KMS-11 (cell line): ENCODE measurements around the gene ASB14.

Experiments
- H2AFZ ChIP-seq: fragments of 200-600 bp; sonication (generic); 2 replicates; pipeline ENCODE4 v1.6.1; 2016; ENCODE audit warnings: antibody characterized with exemption, mixed run types, low read depth
- H3K27ac ChIP-seq: fragments of 200-600 bp; sonication (generic); 2 replicates; pipeline ENCODE4 v1.6.1; 2016; ENCODE audit warnings: mild to moderate bottlenecking, mixed run types
- H3K27me3 ChIP-seq: fragments of 200-600 bp; sonication (generic); 2 replicates; pipeline ENCODE4 v1.6.1; 2017; ENCODE audit warnings: mild to moderate bottlenecking, low read depth, mixed run types, moderate library complexity; ENCODE audit not compliant: insufficient read depth
- H3K36me3 ChIP-seq: fragments of 200-600 bp; sonication (generic); 2 replicates; pipeline ENCODE4 v1.6.1; 2017; ENCODE audit warnings: mild to moderate bottlenecking, mixed run types; ENCODE audit not compliant: insufficient read depth
- H3K4me1 ChIP-seq: fragments of 200-600 bp; sonication (generic); 2 replicates; pipeline ENCODE4 v1.6.1; 2016; ENCODE audit warnings: mild to moderate bottlenecking, low read depth, mixed run types; ENCODE audit not compliant: poor library complexity, severe bottlenecking
- H3K4me2 ChIP-seq: fragments of 200-600 bp; sonication (generic); 2 replicates; pipeline ENCODE4 v1.7.0; 2016; ENCODE audit warnings: mild to moderate bottlenecking, mixed run types
- H3K4me3 ChIP-seq: fragments of 200-600 bp; sonication (generic); IDR thresholded peaks from 2 replicates; pipeline ENCODE4 v1.6.1; 2017; ENCODE audit warnings: low read depth, low read length, mixed read lengths; ENCODE audit not compliant: insufficient read depth
- H3K79me2 ChIP-seq: fragments of 200-600 bp; sonication (generic); 2 replicates; pipeline ENCODE4 v1.6.1; 2016; ENCODE audit warnings: low read depth, mixed run types; ENCODE audit not compliant: insufficient read depth
- H3K9ac ChIP-seq: fragments of 200-600 bp; sonication (generic); 2 replicates; pipeline ENCODE4 v1.6.1; 2016; ENCODE audit warnings: mild to moderate bottlenecking, mixed run types
- H4K20me1 ChIP-seq: fragments of 200-600 bp; sonication (generic); 2 replicates; pipeline ENCODE4 v1.6.1; 2016; ENCODE audit warnings: mild to moderate bottlenecking, mixed run types; ENCODE audit not compliant: insufficient read depth
- TF ChIP-seq, protein P1 (sequence below): fragments of 200-600 bp; sonication (generic); conservative IDR thresholded peaks from 2 replicates; pipeline ENCODE4 v1.6.1; 2017; ENCODE audit warnings: low read depth, mild to moderate bottlenecking, antibody characterized with exemption, low read length, moderate library complexity, mixed read lengths

ASB14 gene

DNA sequence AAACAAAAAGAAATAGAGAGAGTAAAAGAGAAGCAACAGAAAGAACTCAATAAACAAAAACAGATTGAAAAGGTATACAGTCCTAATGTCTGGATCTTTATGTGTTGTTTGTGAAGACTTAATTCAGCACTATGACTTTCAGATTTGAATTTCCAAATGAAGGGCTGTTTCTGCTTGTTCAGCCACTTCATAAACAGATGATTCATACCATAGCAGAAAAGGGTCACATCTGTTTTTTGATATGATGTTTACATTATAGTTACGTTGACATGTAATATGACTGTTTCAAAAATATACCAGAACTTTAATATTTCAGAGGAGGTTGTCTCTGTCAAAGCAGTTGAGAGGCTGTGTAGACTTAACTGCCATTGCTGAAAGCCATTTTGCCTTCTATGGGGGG, 24.1 kb downstream of the ASB14 start:
- Histone ChIP-seq H3K4me3 (no peak overlapping the region), H3K27me3 (no peaks in the 10 kb centered on the region), H3K79me2 (no peaks in the 10 kb centered on the region), H3K4me2 (no peak overlapping the region), H3K36me3 (no peaks in the 10 kb centered on the region), H2AFZ (no peak overlapping the region), H3K27ac (no peak overlapping the region), H3K9ac (no peak overlapping the region), H3K4me1 (no peaks in the 10 kb centered on the region), H4K20me1 (no peaks in the 10 kb centered on the region)
- TF ChIP-seq, protein P1, sequence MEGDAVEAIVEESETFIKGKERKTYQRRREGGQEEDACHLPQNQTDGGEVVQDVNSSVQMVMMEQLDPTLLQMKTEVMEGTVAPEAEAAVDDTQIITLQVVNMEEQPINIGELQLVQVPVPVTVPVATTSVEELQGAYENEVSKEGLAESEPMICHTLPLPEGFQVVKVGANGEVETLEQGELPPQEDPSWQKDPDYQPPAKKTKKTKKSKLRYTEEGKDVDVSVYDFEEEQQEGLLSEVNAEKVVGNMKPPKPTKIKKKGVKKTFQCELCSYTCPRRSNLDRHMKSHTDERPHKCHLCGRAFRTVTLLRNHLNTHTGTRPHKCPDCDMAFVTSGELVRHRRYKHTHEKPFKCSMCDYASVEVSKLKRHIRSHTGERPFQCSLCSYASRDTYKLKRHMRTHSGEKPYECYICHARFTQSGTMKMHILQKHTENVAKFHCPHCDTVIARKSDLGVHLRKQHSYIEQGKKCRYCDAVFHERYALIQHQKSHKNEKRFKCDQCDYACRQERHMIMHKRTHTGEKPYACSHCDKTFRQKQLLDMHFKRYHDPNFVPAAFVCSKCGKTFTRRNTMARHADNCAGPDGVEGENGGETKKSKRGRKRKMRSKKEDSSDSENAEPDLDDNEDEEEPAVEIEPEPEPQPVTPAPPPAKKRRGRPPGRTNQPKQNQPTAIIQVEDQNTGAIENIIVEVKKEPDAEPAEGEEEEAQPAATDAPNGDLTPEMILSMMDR, result no peak

DNA sequence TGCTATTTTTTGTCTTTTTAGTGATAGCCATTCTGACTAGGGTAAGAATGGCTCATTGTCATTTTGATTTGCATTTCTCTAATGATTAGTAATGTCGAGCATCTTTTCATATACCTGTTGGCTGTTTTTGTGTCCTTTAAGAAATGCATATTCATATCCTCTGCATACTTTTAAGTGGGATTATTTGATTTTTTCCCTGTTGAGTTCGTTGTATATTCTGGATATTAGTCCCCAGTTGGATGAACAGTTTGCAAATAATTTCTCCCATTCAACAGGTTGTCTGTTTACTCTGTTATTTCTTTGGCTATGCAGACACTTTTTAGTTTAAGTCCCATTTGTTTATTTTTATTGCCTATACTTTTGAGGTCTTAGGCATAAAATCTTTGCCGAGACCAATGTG, 30.6 kb downstream of the ASB14 start:
- TF ChIP-seq, protein P1, result no peak
- H3K36me3 ChIP-seq, result no peaks in the 10 kb centered on the region
- no peak overlapping the region for H3K4me3 ChIP-seq

DNA sequence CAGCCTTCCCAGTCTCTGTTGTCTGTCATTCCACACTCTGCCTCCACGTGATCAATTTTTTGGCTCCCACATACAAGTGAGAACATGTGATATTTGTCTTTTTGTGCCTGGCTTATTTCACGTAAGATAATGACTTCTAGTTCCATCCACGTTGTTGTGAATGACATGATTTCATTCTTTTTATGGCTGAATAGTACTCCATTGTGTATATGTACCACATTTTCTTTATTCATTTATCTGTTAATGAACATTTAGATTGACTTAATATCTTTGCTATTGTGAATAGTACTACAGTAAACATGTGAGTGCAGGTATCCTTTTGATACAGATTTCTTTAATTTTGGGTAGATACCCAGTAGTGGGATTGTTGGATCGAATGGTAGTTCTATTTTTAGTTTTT, 31.4 kb downstream of the ASB14 start:
- H3K27ac ChIP-seq, result no peak overlapping the region
- no peaks in the 10 kb centered on the region for H3K4me1 ChIP-seq
- no peaks in the 10 kb centered on the region for H4K20me1 ChIP-seq
- no peak overlapping the region for H3K4me3 ChIP-seq
- TF ChIP-seq, protein P1, result no peak
- no peak overlapping the region for H3K4me2 ChIP-seq
- H3K27me3 ChIP-seq, result no peaks in the 10 kb centered on the region
- H2AFZ ChIP-seq, result no peak overlapping the region
- no peaks in the 10 kb centered on the region for H3K36me3 ChIP-seq
- H3K79me2 ChIP-seq, result no peaks in the 10 kb centered on the region
- H3K9ac ChIP-seq, result no peak overlapping the region

More for the DNA sequence above, 30.6 kb downstream of the ASB14 start:
- H3K79me2 ChIP-seq, result no peaks in the 10 kb centered on the region
- no peaks in the 10 kb centered on the region for H3K27me3 ChIP-seq
- no peak overlapping the region for H2AFZ ChIP-seq
- H3K4me2 ChIP-seq, result no peak overlapping the region
- H3K9ac ChIP-seq, result no peak overlapping the region
- no peaks in the 10 kb centered on the region for H3K4me1 ChIP-seq
- H4K20me1 ChIP-seq, result no peaks in the 10 kb centered on the region
- no peak overlapping the region for H3K27ac ChIP-seq

DNA sequence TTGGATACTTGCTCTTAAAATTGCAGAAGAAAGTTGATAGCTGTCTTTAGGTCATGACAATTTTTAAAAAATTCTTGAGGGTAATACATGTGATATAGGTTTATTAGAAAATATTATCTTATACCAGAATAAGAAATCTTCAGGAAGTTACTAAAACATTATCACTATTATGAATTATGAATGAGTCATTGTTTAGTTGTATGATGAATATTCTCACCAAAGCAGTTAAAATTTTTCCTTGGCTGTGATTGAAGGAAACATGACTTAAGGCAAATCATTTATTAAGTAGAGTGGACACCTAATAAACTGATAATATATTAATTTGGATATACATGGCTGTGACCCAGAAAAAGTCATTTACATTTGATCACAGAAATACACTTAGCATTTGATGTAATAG, 34.8 kb downstream of the ASB14 start:
- H3K79me2 ChIP-seq, result no peaks in the 10 kb centered on the region
- no peak overlapping the region for H3K4me2 ChIP-seq
- H3K36me3 ChIP-seq, result no peaks in the 10 kb centered on the region
- H3K4me3 ChIP-seq, result no peak overlapping the region
- H4K20me1 ChIP-seq, result no peaks in the 10 kb centered on the region
- no peak overlapping the region for H3K9ac ChIP-seq
- H3K4me1 ChIP-seq, result no peaks in the 10 kb centered on the region
- TF ChIP-seq, protein P1, result no peak
- no peak overlapping the region for H2AFZ ChIP-seq
- no peaks in the 10 kb centered on the region for H3K27me3 ChIP-seq
- H3K27ac ChIP-seq, result no peak overlapping the region
